ENCODE data around the gene ACKR2.
"Not testable (repeated sequence)": the region's sequence is repeated elsewhere in the genome, so short reads cannot be mapped to it uniquely, and the experiment has no call there.

Gene ACKR2

DNA sequence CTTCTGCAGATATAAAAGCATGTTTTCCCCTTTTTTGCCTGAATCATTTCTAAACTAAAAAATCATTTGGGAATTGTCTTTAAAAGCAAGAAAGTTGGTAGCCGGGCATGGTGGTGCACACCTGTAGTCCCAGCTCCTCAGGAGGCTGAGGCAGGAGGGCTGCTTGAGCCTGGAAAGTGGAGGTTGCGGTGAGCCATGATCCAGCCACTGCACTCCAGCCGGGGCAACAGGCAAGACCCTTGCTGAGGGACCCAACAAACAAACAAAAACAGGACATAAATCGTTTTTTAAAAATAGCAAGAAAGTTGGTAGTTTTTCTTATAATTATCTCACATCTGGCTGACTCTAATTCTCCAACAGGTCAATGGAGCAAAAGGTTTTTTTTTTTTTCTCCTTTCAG is 7.5 kb upstream of the ACKR2 start:
- no peak for DNase-seq

DNA sequence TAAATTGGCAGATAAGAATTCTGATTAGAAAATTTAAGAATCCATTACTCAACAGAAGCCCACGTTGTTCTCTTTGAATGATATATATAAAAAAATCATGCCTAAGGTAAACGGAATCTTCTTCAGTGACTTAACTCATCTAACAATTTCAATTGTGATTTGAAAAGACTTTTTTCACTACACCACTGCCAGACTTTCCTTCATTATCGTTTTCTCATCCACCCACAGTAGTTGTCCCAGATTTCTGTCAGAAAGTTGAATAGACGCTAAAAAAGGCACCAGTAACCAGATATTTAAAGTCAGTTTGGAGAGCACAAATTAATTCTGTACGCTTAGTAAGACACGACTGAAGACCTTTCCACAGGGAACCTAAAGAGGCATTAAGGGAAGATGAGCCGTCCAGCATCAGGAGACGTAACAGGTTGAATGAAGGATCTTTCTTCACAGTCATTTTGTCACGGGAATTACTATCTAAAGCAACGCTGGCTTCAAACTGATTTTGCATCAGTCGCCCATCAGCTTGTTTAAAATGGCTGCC is 6.3 kb upstream of the ACKR2 start:
- no peak for DNase-seq

GRCh38 chr3:42803414-42804105 is 5.7 kb upstream of the ACKR2 start:
- no peak for DNase-seq

- DNase-seq = peak; percentile 74
These were observed 5.0 kb upstream of the ACKR2 start, which contains the start of gene HIGD1A for GRCh38 chr3:42804106-42804830. HIGD1A (minus strand) TSS chr3:42804490; CDS start chr3:42794253, 10,237 bp downstream.

DNA sequence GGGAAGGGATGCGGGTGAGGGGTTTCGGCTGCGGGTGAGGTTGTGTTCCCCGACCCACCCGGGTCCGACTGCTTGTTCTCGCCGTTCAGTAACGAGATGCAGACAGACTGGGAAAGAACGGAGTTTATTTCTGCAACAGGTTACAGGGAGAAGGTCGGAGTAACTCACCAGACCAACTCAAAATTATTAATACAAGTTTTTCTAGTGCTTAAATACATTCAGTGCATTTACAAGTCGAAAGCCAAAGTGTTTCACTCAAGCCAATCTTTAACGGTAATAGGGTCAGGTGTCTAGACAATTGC is 4.5 kb upstream of the ACKR2 start:
- DNase-seq = no peak

DNA sequence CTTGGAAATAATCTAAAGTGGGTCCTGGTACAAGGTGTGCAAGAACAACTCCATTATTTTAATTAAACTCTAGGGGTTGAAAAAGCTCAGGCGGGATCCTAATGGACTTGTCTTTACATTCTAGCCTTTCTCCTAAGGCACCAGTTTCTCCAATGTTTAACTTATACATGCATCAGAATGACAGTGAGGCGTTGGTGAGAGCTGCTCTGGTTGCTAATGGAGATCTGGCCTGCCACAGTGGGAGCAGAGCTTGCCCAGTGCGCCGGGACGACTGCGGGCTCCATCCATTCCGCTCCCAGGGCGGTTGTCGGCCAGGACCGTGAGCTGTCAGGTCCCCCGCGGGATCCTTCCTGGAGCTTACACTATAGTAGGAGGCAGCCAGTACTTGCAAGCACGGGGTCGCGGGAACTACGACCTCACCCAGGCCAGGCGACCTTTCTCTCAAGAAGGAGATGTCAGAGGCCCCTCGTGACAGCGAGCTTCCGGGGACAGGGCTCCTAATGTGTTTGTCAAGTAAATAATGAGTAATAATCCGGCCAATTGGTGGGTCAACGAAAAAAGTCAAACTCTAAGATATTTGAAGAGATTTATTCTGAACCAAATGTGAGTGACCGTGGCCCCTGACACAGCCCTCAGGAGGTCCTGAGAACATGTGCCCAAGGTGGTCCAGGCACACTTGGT is 4.0 kb upstream of the ACKR2 start:
- no peak for DNase-seq

GRCh38 chr3:42807929-42808328 is 1.3 kb upstream of the ACKR2 start:
- no peak for DNase-seq

DNA sequence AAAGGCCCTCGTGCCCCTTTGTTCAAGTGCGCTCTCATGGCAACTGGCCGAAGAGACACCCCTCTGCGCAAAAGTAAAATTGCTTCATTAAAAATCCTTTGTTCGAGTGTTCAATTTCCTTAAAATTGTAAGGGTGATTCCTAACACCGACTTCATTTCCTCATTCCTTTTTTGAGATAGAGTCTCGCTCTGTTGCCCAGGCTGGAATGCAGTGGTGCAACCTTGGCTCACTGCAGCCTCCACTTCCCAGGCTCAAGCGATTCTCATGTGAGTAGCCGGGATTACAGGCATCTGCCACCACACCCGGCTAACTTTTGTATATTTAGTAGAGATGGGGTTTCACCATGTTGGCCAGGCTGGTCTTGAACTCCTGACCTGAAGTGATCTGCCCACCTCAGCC is 1.5 kb downstream of the ACKR2 start:
- DNase-seq = not testable (repeated sequence)

DNA sequence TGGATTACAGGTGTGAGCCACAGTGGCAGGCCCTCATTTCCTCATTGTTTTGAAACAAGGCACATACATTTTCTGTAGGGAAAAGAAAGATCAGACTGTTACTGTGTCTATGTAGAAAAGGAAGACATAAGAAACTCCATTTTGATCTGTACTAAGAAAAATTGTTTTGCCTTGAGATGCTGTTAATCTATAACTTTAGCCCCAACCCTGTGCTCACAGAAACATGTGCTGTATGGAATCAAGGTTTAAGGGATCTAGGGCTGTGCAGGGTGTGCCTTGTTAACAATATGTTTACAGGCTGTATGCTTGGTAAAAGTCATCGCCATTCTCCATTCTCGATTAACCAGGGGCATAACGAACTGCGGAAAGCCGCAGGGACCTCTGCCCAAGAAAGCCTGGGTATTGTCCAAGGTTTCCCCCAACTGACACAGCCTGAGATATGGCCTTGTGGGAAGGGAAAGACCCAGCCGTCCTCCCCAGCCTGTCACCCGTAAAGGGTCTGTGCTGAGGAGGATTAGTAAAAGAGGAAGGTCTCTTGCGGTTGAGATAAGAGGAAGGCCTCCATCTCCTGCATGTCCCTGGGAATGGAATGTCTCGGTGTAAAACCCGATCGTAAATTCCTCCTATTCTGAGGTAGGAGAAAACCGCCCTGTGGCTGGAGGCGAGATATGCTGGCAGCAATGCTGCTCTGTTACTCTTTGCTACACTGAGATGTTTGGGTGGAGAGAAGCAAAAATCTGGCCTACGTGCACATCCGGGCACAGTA is 2.1 kb downstream of the ACKR2 start:
- not testable (repeated sequence) for DNase-seq

GRCh38 chr3:42814246-42814645 is 5.0 kb downstream of the ACKR2 start:
- DNase-seq = no peak

- DNase-seq = no peak
These were observed 5.8 kb downstream of the ACKR2 start for GRCh38 chr3:42814914-42815507.

DNA sequence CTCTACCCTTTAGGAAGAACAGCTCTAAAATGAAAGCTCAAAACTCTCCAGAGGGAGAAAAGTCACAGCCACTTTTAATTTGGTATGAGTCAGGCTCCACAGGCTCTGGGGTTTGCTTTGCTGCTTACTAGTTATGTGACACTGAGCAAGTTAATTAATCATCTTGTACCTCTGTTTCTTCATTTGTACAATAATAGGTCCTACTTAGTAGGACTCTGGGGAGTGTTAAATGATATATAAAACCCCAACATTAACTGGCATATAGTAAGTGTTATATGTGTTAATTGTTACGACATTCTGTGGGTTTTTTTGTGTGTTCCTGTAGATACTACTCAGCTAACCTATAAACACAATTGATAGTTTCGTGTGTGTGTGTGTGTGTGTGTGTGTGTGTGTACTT is 6.6 kb downstream of the ACKR2 start:
- DNase-seq = no peak

GRCh38 chr3:42819351-42819965 is 10.2 kb downstream of the ACKR2 start:
- DNase-seq = no peak

DNA sequence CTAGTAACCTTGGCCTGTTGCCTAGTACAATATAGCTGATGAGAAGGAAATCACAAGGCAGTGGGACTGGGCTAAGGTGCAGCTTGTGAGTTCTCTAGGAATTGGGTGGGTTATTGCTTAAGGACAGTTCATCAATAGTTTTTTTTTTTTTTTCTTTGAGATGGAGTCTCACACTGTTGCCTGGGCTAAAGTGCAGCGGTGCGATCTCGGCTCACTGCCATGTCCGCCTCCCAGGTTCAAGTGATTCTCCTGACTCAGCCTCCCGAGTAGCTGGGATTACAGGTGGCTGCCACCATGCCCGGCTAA is 11.5 kb downstream of the ACKR2 start:
- no peak for DNase-seq

GRCh38 chr3:42822828-42823227 is 13.6 kb downstream of the ACKR2 start:
- no peak for DNase-seq

DNA sequence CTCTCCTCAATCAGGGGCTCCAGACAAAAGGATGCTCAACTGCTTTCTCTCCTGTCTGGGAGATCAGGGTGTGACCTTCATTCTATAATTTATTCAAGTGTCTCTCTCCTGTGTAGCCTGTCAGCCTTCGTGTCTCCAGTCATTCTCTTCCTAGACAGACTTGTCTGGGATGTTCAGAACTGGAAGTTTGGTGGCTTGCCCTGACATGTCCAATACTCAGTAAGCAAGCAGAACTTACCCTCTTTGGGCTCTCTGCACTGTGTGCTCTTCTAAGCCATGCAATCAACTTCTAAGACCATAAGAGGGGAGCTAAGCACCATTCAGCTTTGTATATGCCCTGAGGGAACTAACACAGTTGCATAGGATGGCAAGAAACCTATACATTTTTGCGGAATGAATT is 14.1 kb downstream of the ACKR2 start:
- DNase-seq = no peak

DNA sequence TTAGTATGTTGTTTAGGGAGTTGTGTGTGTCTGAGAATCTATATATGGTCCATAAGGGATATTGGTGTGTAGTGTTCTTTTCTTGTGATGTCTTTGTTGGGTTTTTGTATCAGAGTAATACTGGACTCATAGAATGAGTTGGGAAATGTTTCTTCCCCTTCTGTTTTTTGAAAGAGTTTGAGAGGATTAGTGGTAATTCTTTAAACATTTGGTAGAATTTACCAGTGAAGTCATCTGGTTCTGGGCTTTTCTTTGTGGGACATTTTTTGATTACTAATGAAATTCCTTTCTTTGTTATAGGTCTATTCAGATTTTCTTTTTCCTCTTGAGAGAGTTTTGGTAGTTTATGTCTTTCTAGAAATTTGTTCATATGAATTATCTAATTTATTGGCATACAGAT is 16.9 kb downstream of the ACKR2 start:
- DNase-seq = no peak

GRCh38 chr3:42827023-42827422 is 17.8 kb downstream of the ACKR2 start:
- no peak for DNase-seq

- DNase-seq = no peak
These were observed 18.4 kb downstream of the ACKR2 start for GRCh38 chr3:42827654-42828053.

DNA sequence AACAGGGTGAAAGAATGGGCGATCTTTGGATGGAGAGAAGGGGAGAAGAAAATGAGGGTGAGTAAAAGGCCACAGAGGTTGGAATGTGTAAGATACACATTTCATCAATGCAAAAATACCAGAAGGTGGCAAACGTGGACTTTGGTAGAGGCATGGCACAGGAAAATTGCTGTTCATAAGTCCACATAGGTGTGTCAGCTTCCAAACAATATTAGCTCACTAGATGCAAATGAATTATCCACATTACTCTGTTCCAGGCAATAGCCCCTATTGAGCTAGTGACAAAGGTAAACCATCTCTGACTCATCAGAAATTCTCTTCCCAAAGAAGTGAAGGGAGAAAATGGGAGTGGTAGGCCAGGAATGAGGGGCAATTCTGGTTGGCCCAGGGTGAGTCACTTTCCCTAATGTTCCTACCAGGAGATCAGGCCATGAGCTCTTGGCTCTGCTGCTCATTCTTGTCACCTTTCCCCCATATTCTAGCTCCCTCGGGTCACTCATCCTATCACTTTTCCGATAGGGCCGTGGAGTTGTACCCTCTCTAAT is 19.9 kb downstream of the ACKR2 start:
- no peak for DNase-seq

DNA sequence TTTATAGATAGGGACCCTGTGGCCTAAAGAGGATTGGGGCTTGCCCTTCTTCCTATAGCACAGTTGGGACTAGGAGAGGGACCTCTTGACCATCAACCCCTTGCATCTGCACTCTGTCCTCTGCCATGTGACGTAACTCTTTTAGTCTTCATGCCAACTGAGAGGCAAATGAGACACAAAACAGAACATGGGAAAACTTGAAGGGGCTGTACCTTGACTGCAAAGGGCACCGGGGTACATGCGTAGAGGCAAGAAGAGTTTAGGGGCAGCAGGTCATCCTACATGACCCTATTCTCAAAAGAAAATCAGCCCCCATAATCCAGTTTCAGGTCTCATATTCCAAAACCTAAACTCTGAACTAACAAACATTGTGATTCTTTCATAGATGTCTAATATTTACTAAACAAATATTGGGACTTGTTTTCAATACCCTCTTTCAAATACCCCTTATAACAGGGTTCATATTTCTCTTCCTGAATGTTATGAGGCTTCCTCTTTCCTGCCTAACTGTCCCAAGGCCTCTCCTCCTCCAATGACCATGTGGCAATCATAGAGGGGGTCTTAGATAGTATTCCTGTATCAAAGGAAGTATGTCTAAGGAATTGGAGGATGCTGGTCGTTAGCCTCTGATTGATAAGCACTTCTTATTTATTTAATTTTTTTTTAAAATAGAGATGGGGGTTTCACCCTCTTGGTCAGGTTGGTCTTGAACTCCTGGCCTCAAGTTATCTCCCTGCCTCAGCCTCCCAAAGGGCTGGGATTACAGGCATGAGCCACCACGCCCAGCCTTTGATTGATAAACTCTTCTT is 20.6 kb downstream of the ACKR2 start:
- DNase-seq = no peak
